Astrocyte (in vitro differentiated cells and primary cell): ENCODE data around the gene STAP2. TPM values are rescaled to one million over a fixed set of nuclear protein-coding genes. Genes with fewer than 3 reads are reported as not detected.
A peak's percentile ranks its signal among the peaks of the same experiment; 100 is the strongest.
"Not testable (repeated sequence)": the region's sequence is repeated elsewhere in the genome, so short reads cannot be mapped to it uniquely, and the experiment has no call there.

ENCODE experiments used
- DNase-seq: peaks from one replicate; pipeline ENCODE4 v3.0.0-alpha.2; 2010; ENCODE audit warnings: low read depth
- FAIRE-seq: peaks from 2 replicates; lab custom pipeline; 2011; peaks lifted over from hg19 to GRCh38; lab: Jason Lieb, UNC
- H2AFZ ChIP-seq: 2 replicates; pipeline ENCODE4 v1.6.0; 2012; ENCODE audit warnings: low read depth, low read length, inconsistent platforms
- H3K27ac ChIP-seq: 2 replicates; pipeline ENCODE4 v1.5.1; 2011; ENCODE audit warnings: low read depth, low read length, inconsistent platforms
- H3K27me3 ChIP-seq: 2 replicates; pipeline ENCODE4 v1.6.0; 2011; ENCODE audit warnings: low read length, inconsistent platforms; ENCODE audit not compliant: insufficient read depth
- H3K36me3 ChIP-seq: 2 replicates; pipeline ENCODE4 v1.5.1; 2011; ENCODE audit warnings: low read length, inconsistent platforms; ENCODE audit not compliant: insufficient read depth
- H3K4me1 ChIP-seq: 2 replicates; pipeline ENCODE4 v1.5.1; 2011; ENCODE audit warnings: low read length, inconsistent platforms; ENCODE audit not compliant: insufficient read depth
- H3K4me2 ChIP-seq: 2 replicates; pipeline ENCODE4 v1.6.0; 2012; ENCODE audit warnings: low read length, inconsistent platforms
- H3K4me3 ChIP-seq: 2 replicates; pipeline ENCODE4 v1.5.1; 2011; ENCODE audit warnings: low read depth, mild to moderate bottlenecking, low read length, inconsistent platforms; ENCODE audit not compliant: insufficient read depth
- H3K79me2 ChIP-seq: 2 replicates; pipeline ENCODE4 v1.6.0; 2012; ENCODE audit warnings: mild to moderate bottlenecking, low read length, inconsistent platforms; ENCODE audit not compliant: insufficient read depth
- H3K9ac ChIP-seq: 2 replicates; pipeline ENCODE4 v1.6.0; 2012; ENCODE audit warnings: mild to moderate bottlenecking, low read length, inconsistent platforms
- H3K9me3 ChIP-seq: 2 replicates; pipeline ENCODE4 v1.5.1; 2012; ENCODE audit warnings: low read depth, mild to moderate bottlenecking, low read length, inconsistent platforms; ENCODE audit not compliant: insufficient read depth
- H4K20me1 ChIP-seq: 2 replicates; pipeline ENCODE4 v1.6.0; 2012; ENCODE audit warnings: low read length, inconsistent platforms; ENCODE audit not compliant: insufficient read depth
- H3K27ac Mint-ChIP-seq: one replicate; pipeline ENCODE4 v1.8.0; 2021; ENCODE audit warnings: mild to moderate bottlenecking, mixed read lengths; ENCODE audit not compliant: unreplicated experiment
- H3K27me3 Mint-ChIP-seq: one replicate; pipeline ENCODE4 v1.8.0; 2021; ENCODE audit warnings: low read depth, mixed read lengths; ENCODE audit not compliant: unreplicated experiment
- H3K36me3 Mint-ChIP-seq: one replicate; pipeline ENCODE4 v1.8.0; 2021; ENCODE audit warnings: low read depth, mixed read lengths; ENCODE audit not compliant: unreplicated experiment
- H3K4me1 Mint-ChIP-seq: one replicate; pipeline ENCODE4 v1.8.0; 2021; ENCODE audit warnings: low read depth, mixed read lengths; ENCODE audit not compliant: unreplicated experiment
- H3K4me3 Mint-ChIP-seq: one replicate; pipeline ENCODE4 v1.8.0; 2021; ENCODE audit warnings: mild to moderate bottlenecking, moderate library complexity, mixed read lengths; ENCODE audit not compliant: unreplicated experiment
- H3K9me3 Mint-ChIP-seq: one replicate; pipeline ENCODE4 v1.8.0; 2021; ENCODE audit warnings: mild to moderate bottlenecking, mixed read lengths; ENCODE audit not compliant: unreplicated experiment
- EZH2 ChIP-seq: IDR thresholded peaks from 2 replicates; pipeline ENCODE4 v1.6.1; 2012; ENCODE audit warnings: mild to moderate bottlenecking, low read length, inconsistent platforms; ENCODE audit not compliant: insufficient read depth
- total RNA-seq: library from RNA; stranded (reverse); gene quantifications from 2 replicates; pipeline ENCODE4 v1.2.1, GENCODE V29; 2021
- TF ChIP-seq, protein P1 (sequence below): IDR thresholded peaks from 2 replicates; pipeline ENCODE4 v1.5.1; 2011; ENCODE audit warnings: low read depth, mild to moderate bottlenecking, inconsistent platforms, low read length, moderate library complexity; ENCODE audit not compliant: insufficient read depth

Gene STAP2
- total RNA-seq, 1 donor from 2014 or later, result 5.3 TPM

DNA sequence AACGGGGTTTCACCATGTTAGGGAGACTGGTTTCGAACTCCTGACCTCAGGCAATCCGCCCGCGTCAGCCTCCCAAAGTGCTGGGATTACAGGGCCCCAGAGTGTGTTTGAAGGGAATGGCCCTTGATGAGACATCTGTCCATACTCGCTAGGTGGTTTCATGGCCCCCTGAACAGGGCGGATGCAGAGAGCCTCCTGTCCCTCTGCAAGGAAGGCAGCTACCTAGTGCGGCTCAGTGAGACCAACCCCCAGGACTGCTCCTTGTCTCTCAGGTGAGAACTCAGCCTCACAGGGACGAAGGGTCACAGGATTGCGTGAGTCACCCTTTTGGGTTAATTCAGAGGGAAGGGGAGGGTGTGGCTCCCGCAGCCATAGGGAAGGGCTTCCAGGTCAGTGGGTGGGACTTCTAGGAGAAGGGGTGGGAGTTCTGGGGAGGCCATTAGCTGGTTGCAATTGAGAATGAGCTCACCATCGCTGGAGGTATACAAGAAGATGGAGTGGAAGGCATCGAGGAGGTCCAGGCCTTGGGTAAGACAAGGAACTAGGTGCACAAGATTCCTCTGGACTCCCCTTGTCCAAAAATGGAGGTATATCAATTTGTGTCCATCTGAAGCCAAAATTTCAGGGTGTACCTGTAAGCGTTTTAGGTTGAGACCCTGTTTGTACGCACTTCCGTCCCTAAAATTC, 50.4 kb downstream of the STAP2 start:
- Mint-ChIP-seq H3K36me3 (no peaks in the 10 kb centered on the region), H3K27ac (peak overlapping the region; percentile 47), H3K27me3 (peaks cover 28% of the 10 kb centered on the region), H3K4me1 (no peaks in the 10 kb centered on the region), H3K4me3 (no peak overlapping the region), H3K9me3 (peaks cover 2% of the 10 kb centered on the region)
- peaks cover 10% of the 10 kb centered on the region for H3K27me3 ChIP-seq
- H3K9me3 ChIP-seq, result no peaks in the 10 kb centered on the region
- H3K79me2 ChIP-seq, result no peaks in the 10 kb centered on the region
- H3K27ac ChIP-seq, result no peak overlapping the region
- H3K4me2 ChIP-seq, result no peak overlapping the region
- no peaks in the 10 kb centered on the region for H3K36me3 ChIP-seq
- H4K20me1 ChIP-seq, result no peaks in the 10 kb centered on the region
- FAIRE-seq, result no peak
- no peak for TF ChIP-seq EZH2
- TF ChIP-seq, protein P1, sequence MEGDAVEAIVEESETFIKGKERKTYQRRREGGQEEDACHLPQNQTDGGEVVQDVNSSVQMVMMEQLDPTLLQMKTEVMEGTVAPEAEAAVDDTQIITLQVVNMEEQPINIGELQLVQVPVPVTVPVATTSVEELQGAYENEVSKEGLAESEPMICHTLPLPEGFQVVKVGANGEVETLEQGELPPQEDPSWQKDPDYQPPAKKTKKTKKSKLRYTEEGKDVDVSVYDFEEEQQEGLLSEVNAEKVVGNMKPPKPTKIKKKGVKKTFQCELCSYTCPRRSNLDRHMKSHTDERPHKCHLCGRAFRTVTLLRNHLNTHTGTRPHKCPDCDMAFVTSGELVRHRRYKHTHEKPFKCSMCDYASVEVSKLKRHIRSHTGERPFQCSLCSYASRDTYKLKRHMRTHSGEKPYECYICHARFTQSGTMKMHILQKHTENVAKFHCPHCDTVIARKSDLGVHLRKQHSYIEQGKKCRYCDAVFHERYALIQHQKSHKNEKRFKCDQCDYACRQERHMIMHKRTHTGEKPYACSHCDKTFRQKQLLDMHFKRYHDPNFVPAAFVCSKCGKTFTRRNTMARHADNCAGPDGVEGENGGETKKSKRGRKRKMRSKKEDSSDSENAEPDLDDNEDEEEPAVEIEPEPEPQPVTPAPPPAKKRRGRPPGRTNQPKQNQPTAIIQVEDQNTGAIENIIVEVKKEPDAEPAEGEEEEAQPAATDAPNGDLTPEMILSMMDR, result no peak
- H3K4me3 ChIP-seq, result no peak overlapping the region
- DNase-seq, result no peak
- H3K4me1 ChIP-seq, result no peaks in the 10 kb centered on the region
- no peak overlapping the region for H3K9ac ChIP-seq
- H2AFZ ChIP-seq, result no peak overlapping the region

DNA sequence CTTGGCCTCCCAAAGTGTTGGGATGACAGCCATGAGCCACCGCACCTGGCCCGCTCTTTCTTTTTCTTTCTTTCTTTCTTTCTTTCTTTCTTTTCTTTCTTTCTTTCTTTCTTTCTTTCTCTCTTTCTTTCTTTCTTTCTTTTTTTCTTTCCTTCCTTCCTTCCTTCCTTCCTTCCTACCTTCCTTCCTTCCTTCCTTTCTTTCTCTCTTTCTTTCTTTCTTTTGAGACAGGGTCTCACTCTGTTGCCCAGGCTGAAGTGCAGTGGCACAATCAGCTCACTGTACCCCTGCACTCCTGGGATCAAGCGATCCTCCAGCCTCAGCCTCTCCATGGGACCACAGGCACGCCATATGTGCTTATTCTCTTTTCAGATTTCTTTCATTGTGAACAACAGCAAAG, 52.5 kb downstream of the STAP2 start:
- not testable (repeated sequence) for H3K4me3 ChIP-seq, H2AFZ ChIP-seq, H3K4me1 Mint-ChIP-seq, H3K9ac ChIP-seq, H3K27ac ChIP-seq, H3K36me3 Mint-ChIP-seq, H3K9me3 Mint-ChIP-seq, H3K4me1 ChIP-seq, H3K4me3 Mint-ChIP-seq, H3K9me3 ChIP-seq, H3K79me2 ChIP-seq, FAIRE-seq, H3K4me2 ChIP-seq, H3K27ac Mint-ChIP-seq, H3K36me3 ChIP-seq, DNase-seq, H4K20me1 ChIP-seq
- H3K27me3 Mint-ChIP-seq, result peaks cover 44% of the 10 kb centered on the region
- H3K27me3 ChIP-seq, result peaks cover 19% of the 10 kb centered on the region

DNA sequence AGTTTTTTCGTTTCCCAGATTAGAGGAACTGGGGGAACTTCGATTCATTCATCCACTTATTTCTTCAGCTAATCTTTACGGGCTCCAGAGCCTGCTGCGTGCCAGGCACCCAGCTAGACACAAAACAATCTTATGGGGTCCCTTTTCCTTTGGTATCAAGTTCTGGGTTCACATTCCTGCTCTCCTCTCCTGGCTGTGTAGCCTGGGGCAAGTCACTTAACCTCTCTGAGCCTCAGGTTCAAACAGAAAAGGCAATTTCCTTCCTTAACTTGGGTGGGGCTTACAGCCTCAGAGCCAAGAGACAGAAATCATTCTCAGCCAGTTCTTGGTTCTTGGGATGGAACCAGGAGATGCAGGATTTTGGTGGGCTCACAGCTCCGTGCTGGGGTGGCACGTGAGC, 53.7 kb downstream of the STAP2 start:
- no peak for FAIRE-seq
- H3K27me3 Mint-ChIP-seq, result peaks cover 52% of the 10 kb centered on the region
- no peaks in the 10 kb centered on the region for H3K9me3 ChIP-seq

More for the DNA sequence above, 53.7 kb downstream of the STAP2 start:
- Mint-ChIP-seq H3K4me3 (no peak overlapping the region), H3K27ac (no peak overlapping the region), H3K36me3 (no peaks in the 10 kb centered on the region), H3K4me1 (no peaks in the 10 kb centered on the region), H3K9me3 (peaks cover 2% of the 10 kb centered on the region)
- no peak for DNase-seq
- no peaks in the 10 kb centered on the region for H3K4me1 ChIP-seq
- TF ChIP-seq, protein P1, result no peak
- no peak for TF ChIP-seq EZH2
- no peaks in the 10 kb centered on the region for H3K79me2 ChIP-seq
- no peak overlapping the region for H3K9ac ChIP-seq
- no peaks in the 10 kb centered on the region for H4K20me1 ChIP-seq
- H3K27ac ChIP-seq, result no peak overlapping the region
- no peaks in the 10 kb centered on the region for H3K36me3 ChIP-seq
- no peak overlapping the region for H3K4me3 ChIP-seq
- no peak overlapping the region for H2AFZ ChIP-seq
- H3K4me2 ChIP-seq, result no peak overlapping the region
- peaks cover 24% of the 10 kb centered on the region for H3K27me3 ChIP-seq
